GM21786 (cell line): Measurements from ENCODE around the gene CREB3.

Experiments
- ATAC-seq: cut with Tn5 transposase; IDR thresholded peaks from one replicate; pipeline ENCODE4 v1.9.1; 2021; ENCODE audit not compliant: unreplicated experiment

CREB3 gene

DNA sequence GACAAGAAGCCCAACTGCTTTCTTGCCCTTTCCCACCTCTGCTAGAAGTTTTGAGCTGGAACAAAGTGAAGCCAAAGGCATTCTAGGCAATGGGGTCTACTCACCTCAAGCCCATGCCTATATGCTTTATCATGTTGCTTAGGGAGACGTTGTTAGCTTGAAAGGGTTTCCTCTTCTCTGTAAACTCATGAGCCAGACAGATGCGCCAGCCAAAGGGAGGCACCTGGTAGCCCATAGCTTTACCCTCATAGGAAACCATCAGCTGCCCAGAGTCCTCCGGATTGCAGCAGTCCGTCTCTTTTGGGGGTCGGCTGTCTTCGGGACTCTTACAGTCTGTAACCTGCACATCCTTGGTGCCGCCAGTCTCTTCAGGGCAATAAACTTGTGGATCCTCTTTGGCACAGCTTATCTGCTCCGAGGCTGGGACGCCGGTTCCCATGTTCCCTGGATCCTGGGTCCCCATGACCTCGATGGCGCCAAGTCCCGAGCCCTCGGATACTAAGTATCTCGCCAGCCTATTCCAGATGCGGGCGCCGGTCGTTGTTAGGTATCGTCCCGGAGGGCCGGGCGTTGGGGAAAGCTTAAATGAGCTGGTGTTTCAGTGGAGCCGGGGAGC is 15.9 kb downstream of the CREB3 start:
- no peak for ATAC-seq

DNA sequence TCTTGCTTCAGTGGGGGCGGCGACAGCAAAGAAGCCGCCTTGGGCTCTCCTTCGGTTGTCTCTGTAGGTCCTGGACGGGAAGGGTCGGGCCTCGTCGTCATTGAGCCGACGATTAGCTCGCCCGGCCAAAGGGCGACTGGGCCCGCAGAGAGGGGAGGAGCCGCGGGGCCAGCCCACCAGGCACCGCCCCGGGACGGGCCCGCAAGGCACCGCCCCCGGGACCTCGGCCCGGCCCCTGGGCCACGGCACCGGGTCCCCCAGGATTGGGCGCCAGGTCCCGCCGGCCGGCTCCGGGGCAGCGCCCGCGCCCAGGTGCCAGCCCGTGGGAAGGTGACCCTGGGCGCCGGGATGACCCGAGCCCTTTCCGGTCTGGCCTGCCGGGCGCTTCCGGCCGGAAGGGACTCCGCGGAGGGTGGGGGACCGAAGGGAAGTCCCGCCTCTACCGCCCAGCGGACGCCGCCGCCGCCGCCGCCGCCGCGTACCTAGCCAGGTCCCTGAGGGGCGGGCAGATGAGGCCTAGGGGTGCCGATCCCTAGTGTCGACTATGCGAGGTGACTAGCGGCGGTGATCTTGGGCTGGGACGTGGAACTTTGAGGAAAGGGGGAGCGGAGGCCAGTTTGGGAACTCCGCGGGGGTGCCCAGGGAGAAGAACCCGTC is 16.5 kb downstream of the CREB3 start, which contains the start of the genes GBA2 and RGP1:
Gene GBA2 (minus strand): TSS at position 371 of the 657 bp plus-strand sequence. CDS start 524 bp downstream, outside the sequence.
Gene RGP1 (plus strand): TSS at position 430 of the 657 bp plus-strand sequence. CDS start 469 bp downstream, outside the sequence.
- ATAC-seq: peak; percentile 75

DNA sequence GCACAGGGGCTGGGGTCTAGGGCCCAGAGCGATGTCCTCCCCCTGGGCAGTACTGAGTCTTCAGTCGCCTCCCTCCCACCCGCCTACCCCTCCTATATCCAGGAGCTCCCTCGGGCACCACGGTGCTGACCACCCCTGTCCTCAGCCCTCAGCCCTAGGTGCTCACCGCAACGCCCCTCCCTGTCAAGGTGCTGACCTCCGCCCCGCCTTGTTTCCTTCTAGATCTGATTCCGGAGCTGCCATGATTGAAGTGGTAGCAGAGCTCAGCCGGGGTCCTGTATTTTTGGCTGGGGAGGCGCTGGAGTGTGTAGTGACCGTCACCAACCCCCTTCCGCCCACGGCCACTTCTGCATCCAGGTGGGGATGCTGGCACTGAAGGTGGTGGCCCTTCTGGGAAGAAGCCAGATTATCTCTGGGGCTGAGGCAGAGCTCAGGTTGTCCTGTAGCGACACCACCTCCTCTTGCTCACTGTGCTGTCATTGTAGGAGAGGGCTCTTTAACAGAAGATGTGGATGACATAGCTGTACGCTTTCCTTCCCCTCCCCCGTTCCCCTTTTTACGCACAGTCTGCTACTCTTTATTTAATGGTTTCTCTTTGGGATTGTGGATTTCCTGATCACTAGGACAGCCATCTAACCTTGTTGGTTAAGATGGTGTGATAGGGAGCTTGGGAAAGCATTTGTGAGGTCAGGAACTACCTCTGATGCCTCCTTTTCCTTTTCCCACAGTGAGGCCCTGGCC is 17.2 kb downstream of the CREB3 start:
- peak; percentile 39 for ATAC-seq

DNA sequence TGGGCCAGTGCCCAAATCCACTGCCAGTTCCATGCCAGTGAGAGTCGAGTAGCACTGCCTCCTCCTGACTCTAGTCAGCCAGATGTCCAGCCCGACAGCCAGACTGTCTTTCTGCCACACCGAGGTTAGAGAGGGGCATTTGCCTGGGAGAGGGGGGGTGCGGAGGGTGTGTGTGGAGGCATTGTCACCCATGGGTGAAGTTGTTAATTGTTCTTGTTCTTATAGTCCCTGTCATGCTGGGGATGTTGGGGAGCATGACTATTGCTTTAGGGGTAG is 17.7 kb downstream of the CREB3 start:
- no peak for ATAC-seq

DNA sequence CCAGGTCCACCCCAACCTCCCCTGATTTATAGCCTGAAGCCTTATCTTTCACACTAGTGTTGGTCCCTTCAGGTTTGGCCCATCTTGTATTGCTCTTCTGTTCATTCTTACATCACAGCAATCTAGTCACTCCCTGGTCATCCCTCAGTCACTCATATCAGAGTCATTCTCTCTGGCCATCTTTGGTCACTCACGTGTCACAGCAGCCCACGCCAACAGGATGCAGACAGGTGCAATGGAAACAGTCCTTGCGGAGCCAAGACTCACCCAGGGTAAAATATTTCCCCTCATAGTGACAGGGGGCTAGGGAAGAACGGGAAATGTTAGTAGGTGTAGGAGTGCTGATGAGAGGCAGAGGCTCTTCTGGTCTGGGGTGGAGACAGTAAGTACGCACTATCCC is 21.0 kb downstream of the CREB3 start:
- ATAC-seq: no peak

DNA sequence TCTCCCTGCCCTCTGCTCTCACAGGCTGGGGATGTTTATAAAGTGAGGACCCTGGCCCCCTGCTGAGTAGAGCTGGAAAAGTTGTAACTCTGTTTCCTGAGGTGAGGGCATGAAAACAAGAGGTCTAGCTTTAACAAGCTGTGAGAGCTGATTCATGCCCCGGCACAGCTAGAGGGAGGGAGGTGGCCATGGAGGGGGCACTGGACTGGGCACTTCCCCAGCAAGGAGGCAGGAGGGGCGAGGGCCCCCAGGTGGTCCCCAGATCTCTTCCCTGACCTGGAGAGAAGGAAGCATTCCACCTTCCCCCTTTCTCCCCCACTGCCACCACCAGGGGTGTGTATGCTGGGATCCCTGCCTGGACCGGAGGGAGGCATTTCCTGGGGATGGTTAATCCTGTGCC is 21.8 kb downstream of the CREB3 start, which contains the start of gene MSMP:
Gene MSMP (minus strand): TSS at position 13 of the 400 bp plus-strand sequence. CDS start 147 bp downstream, outside the sequence.
- no peak for ATAC-seq

DNA sequence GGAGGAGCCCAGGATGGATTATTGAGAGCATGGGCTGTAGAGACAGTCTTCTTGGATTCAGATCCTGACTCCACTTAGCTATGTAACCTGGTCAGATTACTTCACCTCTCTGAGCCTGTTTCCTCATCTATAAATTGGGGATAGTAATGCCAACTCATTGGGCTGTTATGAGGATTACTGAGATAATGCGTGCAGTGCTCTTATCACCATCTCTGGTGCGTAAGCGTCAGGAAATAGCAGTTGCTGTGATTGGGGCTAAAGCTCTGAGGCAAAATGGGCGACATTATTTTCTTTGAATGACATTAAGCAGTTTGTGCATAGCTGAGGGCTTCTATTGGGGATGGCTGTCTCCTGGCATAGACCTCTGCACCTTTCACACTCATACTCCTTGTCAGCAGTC is 22.6 kb downstream of the CREB3 start:
- ATAC-seq: no peak

DNA sequence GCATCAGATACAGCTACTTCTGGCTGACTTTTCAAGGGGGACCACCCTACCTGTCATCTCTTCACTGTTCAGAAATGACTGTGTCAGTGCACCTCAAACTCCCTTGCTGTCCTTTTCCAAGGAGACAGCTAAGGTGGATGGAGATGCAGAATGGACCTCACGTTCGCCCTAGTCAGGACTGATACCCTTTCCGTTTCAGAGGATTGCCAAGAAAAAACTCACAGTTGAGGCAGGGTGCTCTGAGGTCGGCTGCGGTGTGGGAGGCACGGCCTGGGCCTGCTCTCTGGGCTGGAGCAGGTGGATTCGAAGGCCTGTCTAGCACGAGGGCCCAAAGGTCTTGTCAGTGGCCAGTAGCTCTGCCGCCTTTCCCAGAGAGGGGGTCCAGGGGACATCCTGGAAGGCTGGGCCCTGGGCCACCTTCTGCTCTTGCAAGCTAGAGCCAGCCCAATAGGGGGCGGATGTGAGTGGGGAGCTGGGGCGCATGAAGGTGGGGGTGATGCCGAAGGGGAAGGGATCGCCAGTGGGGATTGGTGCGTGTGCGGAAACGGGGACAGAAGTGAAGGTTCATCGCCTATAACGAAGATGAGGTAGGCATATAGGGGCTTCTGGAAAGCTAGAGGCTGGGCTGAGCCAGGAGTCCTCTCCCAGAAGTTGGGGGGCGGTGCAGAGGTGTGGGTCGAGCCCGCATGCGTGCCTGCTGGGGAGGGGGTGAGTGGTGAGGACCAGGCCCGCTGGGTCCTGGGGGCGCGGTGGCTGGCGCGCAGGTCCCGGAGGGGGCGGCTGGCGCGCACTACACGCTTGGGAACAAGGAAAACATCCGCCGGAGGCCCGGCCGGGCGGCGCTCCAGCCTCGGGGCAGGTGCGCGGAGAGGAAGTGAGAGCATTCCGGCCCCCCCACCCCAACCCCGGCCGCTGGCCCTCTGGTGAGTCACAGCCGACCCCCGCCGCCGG is 24.1 kb downstream of the CREB3 start:
- ATAC-seq: peak; percentile 53

DNA sequence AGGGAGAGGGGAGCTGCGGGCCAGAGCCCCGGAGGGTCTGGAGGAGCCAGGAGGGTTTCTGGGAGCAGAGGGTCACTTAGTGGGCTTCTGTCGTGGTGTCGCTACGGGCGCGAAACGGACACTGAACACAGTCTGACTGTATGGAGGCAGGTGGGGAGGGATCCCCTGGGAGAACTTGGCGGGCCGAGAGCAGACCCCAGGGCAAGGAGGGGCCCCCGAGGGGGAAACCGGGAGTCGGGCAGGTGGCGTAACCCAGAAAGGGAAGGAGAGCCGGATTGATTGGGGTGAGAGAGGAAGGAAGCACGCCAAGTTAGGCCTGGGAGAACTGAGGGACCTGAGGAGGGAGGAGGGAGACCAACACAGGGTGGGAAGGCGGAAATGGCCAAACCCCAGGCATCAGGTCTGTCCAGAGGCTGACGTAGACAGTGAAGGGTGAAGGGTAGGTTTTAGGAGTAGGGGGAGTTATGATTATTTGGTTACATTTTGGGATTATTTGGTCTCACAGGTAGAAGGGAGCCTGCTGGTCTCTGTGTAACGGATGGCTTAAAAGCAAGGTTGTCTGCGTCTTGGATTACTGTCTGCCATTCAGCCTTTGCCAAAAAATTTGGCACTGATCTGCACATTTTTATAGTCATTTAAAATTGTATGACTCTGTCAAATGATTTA is 24.9 kb downstream of the CREB3 start:
- peak; percentile 37 for ATAC-seq

DNA sequence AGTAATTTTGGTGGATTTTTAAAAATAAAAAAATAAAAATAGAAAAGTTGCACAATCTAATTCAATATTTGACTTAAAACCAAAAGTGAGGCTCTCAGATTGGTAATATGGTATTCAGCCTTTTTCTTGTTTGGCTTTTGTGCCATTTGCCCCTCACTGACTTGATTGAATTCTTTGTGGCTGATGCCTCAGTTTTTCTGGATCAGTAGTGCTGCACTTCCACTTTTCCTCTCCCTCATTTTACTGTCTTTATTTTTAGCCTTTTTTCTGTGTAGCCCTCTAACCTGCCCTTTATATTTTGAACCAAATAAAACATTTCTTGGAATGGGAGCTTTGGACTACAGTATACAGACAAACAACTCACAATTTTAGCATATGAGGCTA is 25.4 kb downstream of the CREB3 start:
- ATAC-seq: no peak

DNA sequence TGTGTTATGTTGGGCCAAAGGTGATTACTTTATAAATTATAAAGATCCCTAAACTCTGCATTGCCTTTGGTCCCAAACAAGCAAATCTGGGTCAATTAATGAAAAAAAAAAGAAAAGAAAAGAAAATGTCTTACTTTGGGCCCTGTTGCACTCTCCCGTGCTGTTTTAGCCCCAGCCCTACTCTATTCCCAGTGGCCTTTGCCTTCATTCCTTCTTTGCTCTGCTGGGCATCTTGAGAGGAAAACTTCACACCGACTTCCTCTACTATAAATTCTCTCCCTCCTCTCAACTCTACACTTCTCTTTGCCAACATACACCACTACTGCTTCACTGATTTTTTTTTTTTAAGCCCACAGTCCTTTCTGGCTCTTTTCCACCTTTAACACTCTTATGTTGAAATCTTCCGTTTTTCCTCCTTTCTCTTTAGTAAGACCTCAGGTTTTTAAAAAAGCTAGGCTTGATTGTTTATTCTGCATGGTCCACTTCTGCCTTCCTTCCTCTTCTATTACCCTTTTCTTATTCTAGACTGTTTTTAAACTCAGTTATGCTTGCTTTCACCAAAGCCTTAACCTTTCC is 26.1 kb downstream of the CREB3 start:
- no peak for ATAC-seq

DNA sequence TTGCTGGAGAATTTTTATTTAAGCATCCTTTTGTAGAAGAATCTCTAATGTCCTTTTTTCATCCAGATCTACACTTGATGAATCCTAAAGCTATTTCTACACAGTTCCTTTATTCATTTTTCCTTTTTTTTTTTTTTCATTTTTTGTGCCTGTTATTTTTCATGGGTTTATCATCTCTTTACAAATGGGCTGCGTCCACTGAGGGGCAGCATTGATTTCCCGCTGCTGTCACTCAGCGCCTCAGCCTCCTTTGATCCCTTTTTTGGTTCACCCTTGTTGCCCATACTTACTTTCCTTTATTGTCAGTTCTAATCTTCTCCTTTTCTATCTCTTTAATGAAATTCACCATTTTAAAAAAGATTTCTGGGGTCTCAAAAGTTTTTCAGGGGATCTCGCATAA is 27.3 kb downstream of the CREB3 start:
- ATAC-seq: no peak

DNA sequence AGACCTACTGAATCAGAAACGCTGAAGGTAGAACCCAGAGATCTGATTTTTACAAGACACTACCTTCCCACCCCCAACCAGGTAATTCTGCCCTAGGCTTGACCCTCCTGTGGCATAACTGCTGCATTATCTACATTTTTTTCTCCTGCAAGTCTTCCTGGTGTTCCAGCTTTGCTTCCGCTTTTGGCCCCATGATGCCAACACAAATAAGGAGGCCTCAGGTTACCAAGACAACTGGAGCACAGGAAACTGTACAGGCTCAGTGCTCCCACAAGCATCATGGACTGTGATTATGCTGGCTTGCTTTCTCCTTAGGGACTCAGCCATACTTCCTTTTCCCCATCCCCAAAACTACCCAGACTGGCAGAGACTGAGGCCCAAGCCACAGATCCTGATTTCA is 28.2 kb downstream of the CREB3 start:
- ATAC-seq: no peak

DNA sequence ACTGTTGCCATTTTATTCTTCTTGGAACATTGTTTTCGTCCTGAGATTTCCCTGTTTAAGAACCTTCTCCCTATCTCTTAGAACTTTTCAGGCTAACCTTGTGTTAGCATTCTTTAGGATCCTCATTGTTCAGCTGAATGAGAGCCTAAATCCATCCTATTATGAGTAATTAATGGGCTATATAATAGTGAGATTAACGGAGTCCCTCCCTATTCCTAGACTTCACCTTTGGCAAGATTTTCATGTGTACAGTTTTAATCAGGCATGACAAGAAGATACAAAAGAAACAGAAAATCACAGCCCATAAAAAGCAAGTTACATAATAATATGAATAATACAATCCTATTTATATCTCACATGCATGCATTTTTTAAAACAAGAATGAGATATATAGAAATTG is 30.7 kb downstream of the CREB3 start:
- no peak for ATAC-seq

DNA sequence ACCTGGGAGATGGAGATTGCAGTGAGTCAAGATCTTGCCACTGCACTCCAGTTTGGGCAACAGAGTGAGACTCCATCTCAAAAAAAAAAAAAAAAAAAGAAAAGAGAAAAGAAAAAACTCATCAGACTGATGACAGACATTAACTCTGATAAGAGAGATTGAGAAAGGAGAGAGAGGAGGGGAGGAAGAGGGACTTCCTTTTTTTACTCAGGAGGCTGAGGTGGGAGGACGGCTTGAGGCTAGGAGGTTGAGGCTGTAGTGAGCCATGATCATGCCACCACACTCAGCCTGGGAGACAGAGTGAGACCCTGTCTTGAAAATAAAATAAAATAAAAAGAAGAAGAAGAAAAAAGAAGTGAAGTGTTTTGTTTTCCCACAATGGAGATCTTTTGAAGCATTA is 31.3 kb downstream of the CREB3 start:
- ATAC-seq: no peak

DNA sequence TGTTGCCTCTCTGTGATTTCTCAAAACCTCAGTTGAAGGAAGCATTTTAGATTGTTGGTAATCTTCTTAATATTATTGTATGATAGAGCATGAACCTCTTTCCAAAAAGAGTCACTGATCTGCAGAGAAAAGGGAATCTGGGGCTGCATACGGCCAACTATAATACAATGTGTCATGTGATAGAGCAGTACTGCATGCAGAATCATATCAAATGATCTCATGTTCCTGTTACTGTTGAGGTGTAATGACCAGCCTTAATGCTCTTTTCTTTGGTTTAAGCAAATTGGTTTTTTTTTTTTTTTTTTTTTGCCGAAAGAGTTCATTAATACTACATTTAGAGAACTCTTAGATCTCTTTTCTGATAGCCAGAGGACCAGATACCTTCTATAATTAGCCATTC is 34.5 kb downstream of the CREB3 start:
- no peak for ATAC-seq

DNA sequence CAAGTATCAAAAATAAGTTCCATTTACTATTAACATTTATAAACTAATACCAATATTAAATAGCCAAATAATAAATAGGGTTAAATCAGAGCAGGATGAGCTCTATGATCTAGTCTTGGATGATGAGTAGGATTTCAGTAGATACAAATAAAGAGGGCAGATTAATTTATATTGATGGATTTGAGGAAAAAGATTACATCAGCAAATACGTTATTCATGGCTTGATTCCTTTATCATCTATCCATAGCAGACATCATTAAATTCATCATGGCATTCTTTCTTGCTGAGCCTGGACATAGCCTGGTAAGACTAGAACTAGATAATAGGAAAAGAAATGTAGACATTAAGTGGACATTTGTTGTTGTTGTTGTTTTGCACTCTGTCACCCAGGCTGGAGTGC is 35.0 kb downstream of the CREB3 start:
- no peak for ATAC-seq

DNA sequence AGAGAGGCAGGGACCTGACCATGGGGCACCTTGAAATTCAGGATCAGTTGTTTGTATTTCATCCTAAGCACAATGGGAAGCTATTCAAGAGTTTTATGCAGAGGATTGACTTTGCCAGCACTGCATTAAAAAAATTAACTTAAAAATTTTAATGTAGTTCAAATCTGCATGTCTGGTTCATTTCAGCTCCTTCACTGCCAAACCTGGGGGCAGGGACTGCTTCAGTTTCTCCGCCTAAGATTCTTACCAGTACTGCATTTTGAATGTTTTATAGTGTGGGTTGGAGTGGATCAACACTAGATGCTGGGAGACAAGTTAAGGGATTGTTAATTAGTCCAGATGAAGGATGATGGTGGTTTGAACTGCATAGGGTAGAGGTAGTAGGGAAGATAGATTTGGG is 37.3 kb downstream of the CREB3 start:
- ATAC-seq: no peak

DNA sequence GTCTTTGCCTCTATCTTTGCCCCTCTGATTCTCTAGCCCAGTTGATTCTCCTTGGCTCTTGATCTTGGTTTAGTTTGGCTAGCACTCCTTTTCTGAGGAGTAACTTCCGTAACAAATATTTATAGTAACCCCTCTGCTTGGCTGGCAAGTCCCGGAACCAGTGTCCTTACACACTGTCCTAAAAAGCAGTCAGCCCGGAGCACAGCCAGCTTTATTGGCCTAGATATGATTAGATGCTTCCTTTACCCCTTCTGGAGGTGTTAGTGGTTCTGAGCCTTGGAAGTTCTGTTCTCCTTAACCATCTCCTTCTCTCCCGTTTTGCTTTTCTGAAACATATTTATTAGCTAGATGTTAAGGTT is 38.6 kb downstream of the CREB3 start:
- ATAC-seq: no peak

DNA sequence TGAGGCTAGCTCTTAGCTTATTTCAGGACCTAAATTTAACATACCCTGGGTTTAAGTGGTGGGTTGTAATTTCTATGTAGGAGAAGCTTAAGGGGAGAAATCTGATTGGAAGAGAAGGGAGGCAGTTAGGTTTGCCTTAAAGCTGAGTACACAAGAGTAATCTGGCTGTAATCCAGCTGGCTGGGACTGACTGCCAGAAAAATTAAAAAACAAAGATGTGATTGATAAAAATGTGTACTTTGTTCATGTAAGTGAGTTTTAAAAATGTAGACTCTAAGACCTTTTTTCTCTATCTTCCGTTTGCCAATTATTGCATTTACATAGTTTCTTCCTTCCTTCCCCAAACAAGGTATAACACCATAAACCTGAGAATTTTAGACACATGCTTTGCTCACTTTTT is 39.1 kb downstream of the CREB3 start:
- no peak for ATAC-seq
